Loucy (cell line): Measurements from ENCODE around the gene NOVA2.

ENCODE experiments used
- H2AFZ ChIP-seq: fragments of 200-600 bp; sonication (generic); 2 replicates; pipeline ENCODE4 v1.6.0; 2016; ENCODE audit warnings: antibody characterized with exemption, mild to moderate bottlenecking, low read length, moderate library complexity
- H3F3A ChIP-seq: fragments of 200-600 bp; 2 replicates; pipeline ENCODE4 v1.6.0; 2016; ENCODE audit warnings: antibody characterized with exemption, low read depth, mild to moderate bottlenecking
- H3K27me3 ChIP-seq: fragments of 200-600 bp; sonication (generic); 2 replicates; pipeline ENCODE4 v1.6.1; 2014; ENCODE audit warnings: low read length, mild to moderate bottlenecking; ENCODE audit not compliant: insufficient read depth, poor library complexity, severe bottlenecking
- H3K36me3 ChIP-seq: fragments of 200-600 bp; sonication (generic); 2 replicates; pipeline ENCODE4 v1.6.1; 2016; ENCODE audit warnings: low read length; ENCODE audit not compliant: insufficient read depth
- H3K4me1 ChIP-seq: fragments of 200-600 bp; sonication (generic); 2 replicates; pipeline ENCODE4 v1.5.1; 2014; ENCODE audit warnings: low read length, mild to moderate bottlenecking; ENCODE audit not compliant: insufficient read depth, poor library complexity, severe bottlenecking
- H3K4me2 ChIP-seq: fragments of 200-600 bp; sonication (generic); 2 replicates; pipeline ENCODE4 v1.6.0; 2014; ENCODE audit warnings: antibody characterized with exemption, low read length, low read depth, mild to moderate bottlenecking; ENCODE audit not compliant: poor library complexity, severe bottlenecking
- H3K4me3 ChIP-seq: fragments of 200-600 bp; sonication (generic); 2 replicates; pipeline ENCODE4 v1.5.1; 2014; ENCODE audit warnings: low read length, mild to moderate bottlenecking, mixed read lengths; ENCODE audit not compliant: poor library complexity, severe bottlenecking
- H3K79me2 ChIP-seq: fragments of 200-600 bp; sonication (generic); 2 replicates; pipeline ENCODE4 v1.6.1; 2014; ENCODE audit warnings: low read length; ENCODE audit not compliant: insufficient read depth
- H3K9ac ChIP-seq: fragments of 200-600 bp; sonication (generic); 2 replicates; pipeline ENCODE4 v1.6.0; 2014; ENCODE audit warnings: mild to moderate bottlenecking, low read depth, low read length, moderate library complexity; ENCODE audit not compliant: poor library complexity, severe bottlenecking
- H3K9me2 ChIP-seq: fragments of 200-600 bp; sonication (generic); replicated peaks from 2 replicates; pipeline ENCODE4 v1.6.1; 2016; ENCODE audit warnings: low read depth, low read length, mixed read lengths
- H3K9me3 ChIP-seq: fragments of 200-600 bp; sonication (generic); 2 replicates; pipeline ENCODE4 v1.6.1; 2014; ENCODE audit warnings: mild to moderate bottlenecking, antibody characterized with exemption, low read length, low read depth; ENCODE audit not compliant: insufficient read depth
- H4K20me1 ChIP-seq: fragments of 200-600 bp; sonication (generic); 2 replicates; pipeline ENCODE4 v1.6.0; 2014; ENCODE audit warnings: antibody characterized with exemption, low read length, mild to moderate bottlenecking; ENCODE audit not compliant: insufficient read depth, poor library complexity, severe bottlenecking
- EZH2phosphoT487 ChIP-seq: fragments of 200-600 bp; IDR thresholded peaks from 2 replicates; pipeline ENCODE4 v1.6.1; 2018; ENCODE audit warnings: antibody characterized with exemption, mild to moderate bottlenecking, moderate library complexity, borderline replicate concordance
- TF ChIP-seq, protein P1 (sequence below): fragments of 200-600 bp; sonication (generic); conservative IDR thresholded peaks from 2 replicates; pipeline ENCODE4 v1.5.1; 2014; ENCODE audit warnings: mild to moderate bottlenecking, antibody characterized with exemption, low read length

Gene NOVA2

DNA sequence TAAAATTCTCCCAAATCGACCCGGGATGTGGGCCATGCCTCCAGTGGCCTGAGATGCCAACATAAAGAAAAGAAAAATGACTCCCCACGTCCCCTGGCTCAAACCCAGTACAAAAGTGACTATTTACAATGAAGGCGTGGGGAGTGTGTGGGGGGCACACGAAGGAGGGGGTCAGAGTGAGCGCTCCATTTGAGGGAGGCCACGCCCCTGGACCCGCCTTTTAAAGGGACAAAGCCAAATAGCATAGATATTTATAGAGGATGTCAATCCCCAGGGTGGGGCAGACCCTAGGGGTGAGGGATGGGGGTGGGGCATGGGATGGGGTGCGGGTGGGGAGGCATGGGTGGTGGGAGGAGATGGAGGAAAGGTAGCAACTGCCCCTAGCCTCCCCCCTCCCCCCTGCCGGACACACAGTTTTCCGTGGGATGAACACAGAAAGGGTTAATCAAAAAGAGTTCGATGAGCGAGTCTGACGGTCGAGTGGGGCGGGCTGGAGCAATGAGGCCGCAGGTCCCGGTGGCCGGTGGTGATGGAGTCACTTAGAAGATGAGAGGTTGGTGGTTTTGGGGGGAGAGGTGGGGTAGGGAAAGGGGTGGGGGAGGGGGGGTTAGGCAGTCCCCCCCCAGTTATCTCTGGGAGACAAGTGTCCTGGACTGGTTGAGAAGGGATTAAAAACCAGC, 39.0 kb downstream of the NOVA2 start:
- no peaks in the 10 kb centered on the region for H3F3A ChIP-seq
- H3K4me2 ChIP-seq, result no peak overlapping the region
- H3K9me3 ChIP-seq, result no peaks in the 10 kb centered on the region
- no peak overlapping the region for H2AFZ ChIP-seq
- H3K4me1 ChIP-seq, result no peaks in the 10 kb centered on the region
- no peak overlapping the region for H3K4me3 ChIP-seq
- no peak for TF ChIP-seq EZH2phosphoT487
- TF ChIP-seq, protein P1, sequence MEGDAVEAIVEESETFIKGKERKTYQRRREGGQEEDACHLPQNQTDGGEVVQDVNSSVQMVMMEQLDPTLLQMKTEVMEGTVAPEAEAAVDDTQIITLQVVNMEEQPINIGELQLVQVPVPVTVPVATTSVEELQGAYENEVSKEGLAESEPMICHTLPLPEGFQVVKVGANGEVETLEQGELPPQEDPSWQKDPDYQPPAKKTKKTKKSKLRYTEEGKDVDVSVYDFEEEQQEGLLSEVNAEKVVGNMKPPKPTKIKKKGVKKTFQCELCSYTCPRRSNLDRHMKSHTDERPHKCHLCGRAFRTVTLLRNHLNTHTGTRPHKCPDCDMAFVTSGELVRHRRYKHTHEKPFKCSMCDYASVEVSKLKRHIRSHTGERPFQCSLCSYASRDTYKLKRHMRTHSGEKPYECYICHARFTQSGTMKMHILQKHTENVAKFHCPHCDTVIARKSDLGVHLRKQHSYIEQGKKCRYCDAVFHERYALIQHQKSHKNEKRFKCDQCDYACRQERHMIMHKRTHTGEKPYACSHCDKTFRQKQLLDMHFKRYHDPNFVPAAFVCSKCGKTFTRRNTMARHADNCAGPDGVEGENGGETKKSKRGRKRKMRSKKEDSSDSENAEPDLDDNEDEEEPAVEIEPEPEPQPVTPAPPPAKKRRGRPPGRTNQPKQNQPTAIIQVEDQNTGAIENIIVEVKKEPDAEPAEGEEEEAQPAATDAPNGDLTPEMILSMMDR, result no peak
- no peaks in the 10 kb centered on the region for H3K9me2 ChIP-seq
- no peaks in the 10 kb centered on the region for H3K79me2 ChIP-seq
- H3K9ac ChIP-seq, result no peak overlapping the region
- no peaks in the 10 kb centered on the region for H4K20me1 ChIP-seq
- no peaks in the 10 kb centered on the region for H3K36me3 ChIP-seq
- no peaks in the 10 kb centered on the region for H3K27me3 ChIP-seq

DNA sequence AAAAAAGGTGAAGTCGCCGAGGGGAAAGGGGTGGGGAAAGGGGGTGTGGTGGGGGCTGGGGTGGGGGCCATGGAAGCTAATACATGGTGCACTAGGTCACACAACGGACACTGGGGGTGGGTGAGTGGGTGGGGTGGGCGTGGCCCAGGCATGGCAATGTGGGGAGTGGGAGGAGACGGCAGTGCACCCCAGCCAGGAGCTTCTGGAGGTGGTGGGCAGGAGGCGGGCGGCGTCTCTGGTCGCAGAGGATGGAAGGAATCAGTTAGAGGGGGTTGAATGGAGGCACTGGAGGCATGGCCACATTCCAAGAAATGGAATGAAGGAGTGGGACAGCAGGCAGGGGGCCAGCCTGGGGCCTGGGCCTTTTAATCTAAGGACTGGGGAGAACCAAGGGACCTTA, 39.9 kb downstream of the NOVA2 start:
- no peak overlapping the region for H3K4me2 ChIP-seq
- no peak for TF ChIP-seq EZH2phosphoT487
- TF ChIP-seq, protein P1, result no peak
- no peak overlapping the region for H2AFZ ChIP-seq
- H3K9me2 ChIP-seq, result no peaks in the 10 kb centered on the region
- H3F3A ChIP-seq, result no peaks in the 10 kb centered on the region
- no peaks in the 10 kb centered on the region for H4K20me1 ChIP-seq
- H3K9ac ChIP-seq, result no peak overlapping the region
- no peaks in the 10 kb centered on the region for H3K27me3 ChIP-seq
- H3K79me2 ChIP-seq, result no peaks in the 10 kb centered on the region
- no peaks in the 10 kb centered on the region for H3K9me3 ChIP-seq
- H3K4me3 ChIP-seq, result no peak overlapping the region
- H3K4me1 ChIP-seq, result peaks cover 4% of the 10 kb centered on the region
- no peaks in the 10 kb centered on the region for H3K36me3 ChIP-seq

DNA sequence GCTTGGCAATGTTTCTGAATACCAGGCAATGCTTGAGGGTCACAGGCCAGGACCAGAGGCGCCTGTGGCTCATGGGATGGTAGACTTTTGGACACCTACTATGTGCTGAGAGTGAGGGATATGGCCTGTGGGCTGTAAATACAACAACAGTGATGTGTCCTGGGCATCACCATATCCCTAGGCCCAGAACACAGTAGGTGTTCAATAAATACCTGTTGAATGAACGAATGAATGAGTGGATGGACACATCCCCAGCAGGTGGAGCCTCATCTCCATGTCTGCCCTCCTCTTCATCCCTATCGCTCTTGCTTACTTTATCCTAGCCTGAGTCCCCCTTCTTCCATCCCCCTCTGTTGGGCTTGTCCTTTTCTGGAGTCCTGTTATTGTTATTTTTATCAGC, 42.6 kb downstream of the NOVA2 start:
- Histone ChIP-seq H3K36me3 (no peaks in the 10 kb centered on the region), H3K9me2 (no peaks in the 10 kb centered on the region), H4K20me1 (no peaks in the 10 kb centered on the region), H3F3A (no peaks in the 10 kb centered on the region), H3K9me3 (no peaks in the 10 kb centered on the region), H2AFZ (no peak overlapping the region), H3K79me2 (no peaks in the 10 kb centered on the region), H3K4me3 (no peak overlapping the region), H3K4me1 (peaks cover 8% of the 10 kb centered on the region), H3K4me2 (no peak overlapping the region), H3K9ac (no peak overlapping the region), H3K27me3 (no peaks in the 10 kb centered on the region)
- TF ChIP-seq, protein P1, result 0 out of 2 replicates have a peak, but pooled peaks have one; percentile 13
- no peak for TF ChIP-seq EZH2phosphoT487
